Measurements from ENCODE around the gene NOTCH4. TPM values are rescaled to one million over a fixed set of nuclear protein-coding genes. Genes with fewer than 3 reads are reported as not detected.
A peak's percentile ranks its signal among the peaks of the same experiment; 100 is the strongest.

Gene NOTCH4
- total and polyA plus RNA-seq, 9 of the 15 experiments (the other 6 are each of a cell fraction or from before 2014, with no cell fraction given), result 0.24 to 4.3 (median 1.7) TPM

- TF ChIP-seq AFF4 (CRISPR knock-in tag; IDR thresholded peaks at IDR 0.05) (no peak), RAD51 (IDR thresholded peaks at IDR 0.05; ENCODE audit: borderline replicate concordance, low read depth) (no peak), STAT5B (CRISPR knock-in tag; IDR thresholded peaks at IDR 0.05) (no peak), MLLT1 (IDR thresholded peaks at IDR 0.05) (peak; percentile 70 to 87), HINFP (tag; conservative IDR thresholded peaks at IDR 0.05; ENCODE audit: low read depth) (no peak), RUNX1 (IDR thresholded peaks at IDR 0.05; ENCODE audit: low read depth) (no peak), MIER1 (IDR thresholded peaks at IDR 0.05; ENCODE audit: low read depth) (no peak), RBM14 (IDR thresholded peaks at IDR 0.05; ENCODE audit: borderline replicate concordance, insufficient read depth, low read depth, low read length) (no peak), CBX1 (IDR thresholded peaks at IDR 0.05; ENCODE audit: low read depth) (no peak), JUN (IDR thresholded peaks at IDR 0.05; ENCODE audit: borderline replicate concordance, low read depth, low read length) (no peak), JUN (CRISPR knock-in tag; IDR thresholded peaks at IDR 0.05; ENCODE audit: borderline replicate concordance) (no peak), ZKSCAN1 (IDR thresholded peaks at IDR 0.05; ENCODE audit: low read depth, low read length) (no peak), U2AF2 (optimal IDR thresholded peaks at IDR 0.05; ENCODE audit: low read depth, low read length) (no peak), HES1 (IDR thresholded peaks at IDR 0.05; ENCODE audit: low read depth) (no peak), NFE2L1 (tag; IDR thresholded peaks at IDR 0.05; ENCODE audit: borderline replicate concordance, low read depth) (no peak), XRCC4 (IDR thresholded peaks at IDR 0.05; ENCODE audit: extremely low read depth, insufficient read depth, insufficient read length) (no peak)
Measured at GRCh38 chr6:32190054-32190851, 33.6 kb downstream of the NOTCH4 start, which contains the start of gene PBX2 (continued).

Data from K562 (cell line).